HUES48 (cell line): ENCODE data around the gene MAEA.
"Not testable (repeated sequence)": the region's sequence is repeated elsewhere in the genome, so short reads cannot be mapped to it uniquely, and the experiment has no call there.

ENCODE experiments used
- H3K27ac ChIP-seq: one replicate; pipeline ENCODE4 v1.7.0; 2013; ENCODE audit warnings: low read depth, low read length, inconsistent platforms
- H3K27me3 ChIP-seq: 2 replicates; pipeline ENCODE4 v1.6.1; 2013; ENCODE audit warnings: mild to moderate bottlenecking, low read length; ENCODE audit not compliant: control insufficient read depth, insufficient read depth
- H3K36me3 ChIP-seq: 2 replicates; pipeline ENCODE4 v1.6.1; 2013; ENCODE audit warnings: low read length; ENCODE audit not compliant: control insufficient read depth, insufficient read depth
- H3K4me1 ChIP-seq: 2 replicates; pipeline ENCODE4 v1.6.1; 2013; ENCODE audit warnings: mild to moderate bottlenecking, low read length; ENCODE audit not compliant: control insufficient read depth, insufficient read depth
- H3K4me3 ChIP-seq: 2 replicates; pipeline ENCODE4 v1.5.1; 2013; ENCODE audit warnings: mild to moderate bottlenecking, low read depth, low read length
- H3K9ac ChIP-seq: 2 replicates; pipeline ENCODE4 v1.6.1; 2013; ENCODE audit warnings: mild to moderate bottlenecking, low read depth, low read length, moderate library complexity
- H3K9me3 ChIP-seq: 2 replicates; pipeline ENCODE4 v1.6.1; 2013; ENCODE audit warnings: low read length; ENCODE audit not compliant: control insufficient read depth, insufficient read depth

MAEA gene

DNA sequence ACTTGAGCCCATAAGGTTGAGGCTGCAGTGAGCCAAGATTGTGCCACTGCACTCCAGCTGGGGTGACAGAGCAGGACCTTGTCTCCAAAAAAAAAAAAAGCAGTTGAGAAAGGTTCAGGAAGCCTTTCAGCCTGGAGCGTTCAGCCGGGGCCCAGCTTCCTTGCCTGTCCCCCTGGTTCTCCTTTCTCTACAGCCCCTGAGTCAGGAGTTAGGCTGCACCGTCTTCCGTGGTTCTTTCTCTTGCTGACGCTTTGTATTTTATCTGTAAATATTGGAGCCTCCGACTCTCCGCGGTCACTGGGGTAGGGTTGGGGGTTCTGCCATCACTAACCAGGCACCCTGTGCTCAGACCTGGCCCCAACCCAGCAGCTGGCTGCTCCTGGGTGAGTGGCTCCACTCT lies 43.6 kb downstream of the MAEA start:
- Histone ChIP-seq H3K4me1 (no peaks in the 10 kb centered on the region), H3K9me3 (no peaks in the 10 kb centered on the region), H3K27ac (no peak overlapping the region), H3K4me3 (no peak overlapping the region), H3K9ac (no peak overlapping the region), H3K36me3 (peaks cover 69% of the 10 kb centered on the region), H3K27me3 (no peaks in the 10 kb centered on the region)

DNA sequence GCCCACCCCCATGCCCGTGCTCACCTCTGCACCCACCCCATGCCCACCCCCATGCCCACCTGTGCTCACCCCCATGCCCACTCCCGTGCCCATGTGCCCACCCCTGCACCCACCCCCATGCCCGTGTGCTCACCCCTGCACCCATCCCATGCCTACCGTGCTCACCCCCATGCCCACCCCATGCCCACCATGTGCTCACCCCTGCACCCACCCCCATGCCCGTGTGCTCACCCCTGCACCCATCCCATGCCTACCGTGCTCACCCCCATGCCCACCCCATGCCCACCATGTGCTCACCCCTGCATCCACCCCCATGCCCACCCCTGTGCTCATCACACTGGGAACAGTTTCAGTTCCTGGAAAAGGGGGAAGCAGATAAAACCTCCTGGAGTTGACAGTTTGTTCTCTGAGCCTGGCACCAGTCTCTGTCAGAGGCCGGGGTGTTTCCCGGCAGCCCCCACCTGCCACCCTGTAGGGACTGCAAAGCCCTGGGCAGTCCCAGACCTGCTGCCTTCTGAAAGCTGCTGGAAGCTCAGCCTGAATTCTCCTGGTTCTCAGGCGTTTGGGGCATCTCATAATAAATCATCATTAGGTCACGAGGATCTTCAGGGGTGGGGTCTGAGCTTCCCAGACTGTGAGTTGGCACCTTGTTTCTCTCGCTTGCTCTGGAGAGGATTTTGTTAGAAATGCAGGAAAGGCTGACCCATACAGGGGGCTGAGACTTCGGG lies 44.3 kb downstream of the MAEA start:
- not testable (repeated sequence) for H3K27ac ChIP-seq, H3K9ac ChIP-seq, H3K4me1 ChIP-seq, H3K9me3 ChIP-seq, H3K27me3 ChIP-seq, H3K4me3 ChIP-seq
- peaks cover 68% of the 10 kb centered on the region for H3K36me3 ChIP-seq

DNA sequence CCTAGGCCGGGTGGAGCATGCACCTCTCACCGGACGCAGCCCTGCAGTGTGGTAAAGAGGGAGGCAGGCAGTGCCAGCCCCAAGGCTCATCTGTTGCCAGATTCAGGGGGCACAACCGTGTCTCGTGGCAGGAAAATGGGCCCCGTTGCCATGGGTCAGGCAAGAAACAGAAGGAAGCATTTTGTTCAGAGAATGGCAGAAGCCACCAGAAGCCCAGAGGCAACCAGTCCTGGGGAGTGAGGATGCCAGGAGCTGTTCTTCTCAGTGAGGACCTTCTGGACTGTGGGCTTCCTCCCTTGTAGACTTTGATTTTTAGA lies 44.8 kb downstream of the MAEA start:
- no peak overlapping the region for H3K9ac ChIP-seq
- no peak overlapping the region for H3K4me3 ChIP-seq
- H3K4me1 ChIP-seq = no peaks in the 10 kb centered on the region
- H3K9me3 ChIP-seq = no peaks in the 10 kb centered on the region
- H3K27me3 ChIP-seq = no peaks in the 10 kb centered on the region
- H3K36me3 ChIP-seq = peaks cover 68% of the 10 kb centered on the region
- no peak overlapping the region for H3K27ac ChIP-seq

GRCh38 chr4:1335193-1335883 lies 45.6 kb downstream of the MAEA start:
- peaks cover 73% of the 10 kb centered on the region for H3K36me3 ChIP-seq
- H3K27me3 ChIP-seq, H3K9ac ChIP-seq, H3K27ac ChIP-seq, H3K4me3 ChIP-seq, H3K4me1 ChIP-seq, H3K9me3 ChIP-seq: not testable (repeated sequence)

GRCh38 chr4:1336088-1336491 lies 46.4 kb downstream of the MAEA start:
- peaks cover 79% of the 10 kb centered on the region for H3K36me3 ChIP-seq
- H3K9ac ChIP-seq = no peak overlapping the region
- no peaks in the 10 kb centered on the region for H3K4me1 ChIP-seq
- no peak overlapping the region for H3K27ac ChIP-seq
- H3K9me3 ChIP-seq = no peaks in the 10 kb centered on the region
- H3K27me3 ChIP-seq = no peaks in the 10 kb centered on the region
- no peak overlapping the region for H3K4me3 ChIP-seq

DNA sequence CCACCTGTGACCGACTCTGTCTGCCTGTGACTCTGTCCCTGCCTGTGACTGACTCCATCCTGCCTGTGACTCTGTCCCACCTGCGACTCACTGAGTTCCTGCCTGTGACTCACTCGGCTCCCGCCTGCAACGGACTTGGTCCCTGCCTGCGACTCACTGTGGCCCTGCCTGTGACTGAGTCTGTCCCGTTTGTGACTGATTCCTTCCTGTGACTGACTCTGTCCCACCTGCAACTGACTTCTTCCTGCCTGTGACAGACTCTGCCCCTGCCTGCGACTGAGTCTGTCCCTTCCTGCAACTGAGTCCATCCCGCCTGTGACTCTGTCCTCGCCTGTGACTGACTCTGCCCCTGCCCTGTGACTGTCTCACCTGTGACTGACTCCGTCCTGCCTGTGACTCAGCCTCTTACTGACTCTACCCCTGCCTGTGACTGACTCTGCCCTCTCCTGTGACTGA lies 47.7 kb downstream of the MAEA start:
- Histone ChIP-seq H3K9ac (no peak overlapping the region), H3K36me3 (peaks cover 78% of the 10 kb centered on the region), H3K4me3 (no peak overlapping the region), H3K27me3 (no peaks in the 10 kb centered on the region), H3K9me3 (no peaks in the 10 kb centered on the region), H3K27ac (no peak overlapping the region), H3K4me1 (no peaks in the 10 kb centered on the region)

- H3K9ac ChIP-seq = no peak overlapping the region
- no peaks in the 10 kb centered on the region for H3K27me3 ChIP-seq
- H3K36me3 ChIP-seq = peaks cover 70% of the 10 kb centered on the region
- no peaks in the 10 kb centered on the region for H3K9me3 ChIP-seq
- H3K4me3 ChIP-seq = no peak overlapping the region
- no peak overlapping the region for H3K27ac ChIP-seq
- no peaks in the 10 kb centered on the region for H3K4me1 ChIP-seq
Observed at GRCh38 chr4:1337951-1338751, 48.5 kb downstream of the MAEA start.

DNA sequence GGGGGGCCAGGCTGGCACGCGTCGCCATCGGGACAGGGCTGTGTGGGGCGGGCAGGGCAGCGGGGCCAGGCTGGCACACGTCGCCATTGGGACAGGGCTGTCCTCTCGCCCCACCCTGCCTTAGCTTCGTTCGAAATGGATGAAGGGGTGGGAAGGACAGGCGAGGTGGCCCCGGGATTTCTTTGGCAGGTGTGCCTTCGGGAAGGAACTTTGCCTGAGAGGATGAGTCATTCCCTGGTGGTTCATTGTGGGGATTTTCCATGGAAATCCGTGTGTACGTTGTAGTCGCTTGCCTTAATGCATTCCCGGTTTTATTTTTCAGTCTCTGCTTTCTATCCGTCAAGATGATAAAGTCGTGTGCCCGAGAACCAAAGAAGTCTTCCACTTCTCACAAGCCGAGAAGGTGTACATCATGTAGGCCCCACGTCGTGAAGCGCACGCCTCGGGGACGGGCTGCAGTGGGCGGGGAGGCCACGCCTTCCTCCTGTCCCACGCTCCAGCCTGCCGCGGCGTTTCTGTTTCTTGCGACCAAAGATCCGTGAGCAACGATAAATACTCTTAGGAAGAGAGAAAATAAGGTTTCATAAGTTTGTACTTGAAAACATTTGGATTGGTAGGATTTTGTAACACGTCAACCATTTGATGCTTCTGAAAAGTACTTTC lies 49.2 kb downstream of the MAEA start:
- no peaks in the 10 kb centered on the region for H3K9me3 ChIP-seq

DNA sequence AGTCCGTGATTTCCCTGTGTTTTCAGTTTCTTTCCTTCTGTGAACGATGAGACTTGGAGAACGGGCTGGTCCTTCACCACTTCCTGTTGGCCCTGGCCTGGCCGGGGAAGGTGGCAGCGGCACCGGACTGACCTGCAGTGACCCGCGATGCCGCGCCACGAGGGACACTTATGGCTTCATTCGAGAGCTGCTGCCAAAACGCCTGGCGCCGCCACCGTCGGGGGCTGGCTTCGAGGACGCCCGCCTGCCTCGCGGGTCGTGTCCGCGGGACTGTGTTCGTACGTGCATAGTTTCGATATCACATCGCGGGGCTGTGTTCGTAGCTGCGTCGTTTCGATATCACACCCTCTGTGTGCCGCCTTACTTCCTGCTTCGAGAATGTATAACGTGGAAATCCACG lies 49.8 kb downstream of the MAEA start:
- no peak overlapping the region for H3K27ac ChIP-seq
- no peak overlapping the region for H3K4me3 ChIP-seq
- H3K9me3 ChIP-seq = no peaks in the 10 kb centered on the region
- H3K4me1 ChIP-seq = no peaks in the 10 kb centered on the region
- H3K27me3 ChIP-seq = no peaks in the 10 kb centered on the region
- no peak overlapping the region for H3K9ac ChIP-seq
- peaks cover 63% of the 10 kb centered on the region for H3K36me3 ChIP-seq

More for the DNA sequence above, 49.2 kb downstream of the MAEA start:
- Histone ChIP-seq H3K4me1 (no peaks in the 10 kb centered on the region), H3K4me3 (no peak overlapping the region), H3K27me3 (no peaks in the 10 kb centered on the region), H3K36me3 (peaks cover 67% of the 10 kb centered on the region), H3K9ac (no peak overlapping the region), H3K27ac (no peak overlapping the region)

GRCh38 chr4:1340181-1340747 lies 50.6 kb downstream of the MAEA start:
- Histone ChIP-seq H3K9ac (no peak overlapping the region), H3K36me3 (peaks cover 56% of the 10 kb centered on the region), H3K27me3 (no peaks in the 10 kb centered on the region), H3K4me1 (no peaks in the 10 kb centered on the region), H3K27ac (no peak overlapping the region), H3K4me3 (no peak overlapping the region), H3K9me3 (no peaks in the 10 kb centered on the region)
